Sigmoid colon (tissue), 7 donors: ENCODE results near the gene PCSK9. TPM values are rescaled to one million over a fixed set of nuclear protein-coding genes. Genes with fewer than 3 reads are reported as not detected.

Experiments used
- DNase-seq: peaks from one replicate; pipeline ENCODE4 v3.0.0-alpha.2; 2019
- H3K27ac ChIP-seq, 4 donors: fragments of 200-600 bp; sonication (generic); one replicate each; pipeline ENCODE4 v1.5.1; 2016 to 2019; ENCODE audit warnings: mild to moderate bottlenecking in 1 of 4
- H3K27me3 ChIP-seq, 3 donors: fragments of 200-600 bp; sonication (generic); one replicate each; pipeline ENCODE4 v1.5.1; 2019; ENCODE audit warnings: mild to moderate bottlenecking in 1 of 3
- H3K36me3 ChIP-seq, 4 donors: fragments of 200-600 bp; sonication (generic); one replicate each; pipeline ENCODE4 v1.5.1; 2016 to 2019
- H3K4me1 ChIP-seq, 4 donors: fragments of 200-600 bp; sonication (generic); one replicate each; pipeline ENCODE4 v1.5.1; 2017 to 2019
- H3K4me3 ChIP-seq, 4 donors: fragments of 200-600 bp; sonication (generic); one replicate each; pipeline ENCODE4 v1.5.1; 2017 to 2019; ENCODE audit warnings: mild to moderate bottlenecking in 2 of 4, moderate library complexity in 1 of 4
- H3K9me3 ChIP-seq, 4 donors: fragments of 200-600 bp in 3 of 4; sonication (generic) in 3 of 4; one replicate each; pipeline versions ENCODE4 v1.5.1 to v1.6.1; 2013 to 2019
- CTCF ChIP-seq, 4 experiments: fragments of 450-650 bp in 3 of 4; fragments of 200-600 bp in 1 of 4; IDR thresholded peaks; one replicate each; pipeline ENCODE4 v1.5.1; 2016 to 2019; ENCODE audit warnings: antibody characterized with exemption in 4 of 4, mild to moderate bottlenecking in 3 of 4, moderate library complexity in 2 of 4
- EP300 ChIP-seq, 4 donors: sonication (generic); formaldehyde crosslinking; IDR thresholded peaks; one replicate each; pipeline ENCODE4 v1.6.1; 2017; ENCODE audit warnings: antibody characterized with exemption in 4 of 4
- POLR2A ChIP-seq, 2 donors: fragments of 450-650 bp; IDR thresholded peaks; one replicate each; pipeline ENCODE4 v1.6.1; 2016; ENCODE audit warnings: antibody characterized with exemption in 2 of 2, mild to moderate bottlenecking in 2 of 2, moderate library complexity in 2 of 2
- POLR2AphosphoS5 ChIP-seq, 4 donors: sonication (generic); formaldehyde crosslinking; IDR thresholded peaks; one replicate each; pipeline ENCODE4 v1.6.1; 2017; ENCODE audit warnings: antibody characterized with exemption in 4 of 4
- WGBS, 2 donors: extraction: QIAGEN DNeasy Blood & Tissue Kit; methylation state at CpG; one replicate each; pipeline ENCODE4 v1.1.7; 2013; 5-methylcytosine and 5-hydroxymethylcytosine counted together
- intact Hi-C: fragments of 100-400 bp; cut with DNase I; formaldehyde crosslinking; loops from one replicate; pipeline ENCODE4 v1.15.1; 2023
- polyA plus RNA-seq, 3 donors: library from polyadenylated mRNA; stranded (reverse); fragments of 200-250 nt; gene quantifications; one replicate each; pipeline ENCODE4 v1.2.3, GENCODE V29; 2013
- total RNA-seq, 4 donors: library from RNA; depleted of rRNA; stranded (reverse); fragments of >200 nt; gene quantifications; one replicate each; pipeline ENCODE4 v1.1.0, GENCODE V29; 2016
- donor health status: healthy with polysubstance abuse.
- donor health status: Bipolar disorder and iron deficiency.
- donor health status: healthy.

Gene PCSK9
- total and polyA plus RNA-seq, 7 donors: 0.28 to 41.9 (median 3.4) TPM; not detected in 3

DNA sequence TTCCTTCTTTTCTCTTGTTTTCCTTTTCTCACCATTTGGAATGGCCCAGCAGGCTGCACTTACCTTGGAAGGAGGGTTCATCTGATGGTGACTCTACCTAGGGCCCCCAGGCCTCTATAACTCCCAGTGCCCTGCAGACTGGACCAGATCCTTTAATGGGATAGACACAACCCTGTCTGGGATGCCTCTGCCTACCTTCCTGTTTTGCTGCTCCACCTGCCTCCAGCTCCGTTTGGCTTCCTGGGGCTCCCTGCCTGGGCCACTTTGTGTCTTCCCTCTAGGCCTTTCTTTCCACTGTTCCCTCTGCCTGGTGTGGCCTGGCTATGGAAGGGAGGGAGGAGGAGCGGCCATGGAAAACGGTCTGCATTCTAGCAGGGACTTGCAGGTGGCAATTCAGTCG lies 7.5 kb downstream of the PCSK9 start:
- intact Hi-C loops: no loop called here
- peaks cover 0 to 9% (median 7%) of the 10 kb centered on the region in 4 donors for H3K4me1 ChIP-seq
- no peaks in the 10 kb centered on the region for H3K9me3 ChIP-seq
- no peak for DNase-seq
- no peak overlapping the region for H3K4me3 ChIP-seq
- 86 to 90% methylated on average over 4 of the region's 4 CpGs for WGBS, 2 donors
- no peak overlapping the region for H3K27ac ChIP-seq
- H3K27me3 ChIP-seq: no peaks in the 10 kb centered on the region
- H3K36me3 ChIP-seq: no peaks in the 10 kb centered on the region
- TF ChIP-seq POLR2AphosphoS5 (IDR thresholded peaks at IDR 0.05) (no peak), EP300 (IDR thresholded peaks at IDR 0.05) (no peak), CTCF (IDR thresholded peaks at IDR 0.05) (no peak)

GRCh38 chr1:55047611-55048010 lies 8.3 kb downstream of the PCSK9 start:
- Histone ChIP-seq H3K27me3 (no peaks in the 10 kb centered on the region), H3K36me3 (no peaks in the 10 kb centered on the region), H3K4me1 (peaks cover 0 to 9% (median 7%) of the 10 kb centered on the region in 4 donors), H3K9me3 (no peaks in the 10 kb centered on the region), H3K27ac (no peak overlapping the region), H3K4me3 (no peak overlapping the region)
- no peak for DNase-seq
- TF ChIP-seq EP300 (IDR thresholded peaks at IDR 0.05) (no peak), POLR2AphosphoS5 (IDR thresholded peaks at IDR 0.05) (no peak), POLR2A (IDR thresholded peaks at IDR 0.05) (no peak), CTCF (IDR thresholded peaks at IDR 0.05) (no peak)
- 93 to 97% methylated on average over 3 of the region's 3 CpGs for WGBS, 2 donors
- intact Hi-C loops: no loop called here

GRCh38 chr1:55048453-55049270 lies 9.3 kb downstream of the PCSK9 start:
- H3K9me3 ChIP-seq: no peaks in the 10 kb centered on the region
- no peak for DNase-seq
- no peaks in the 10 kb centered on the region for H3K36me3 ChIP-seq
- peaks cover 0 to 9% (median 7%) of the 10 kb centered on the region in 4 donors for H3K4me1 ChIP-seq
- intact Hi-C loops: no loop called here
- 86 to 90% methylated on average over 11 of the region's 11 CpGs for WGBS, 2 donors
- no peaks in the 10 kb centered on the region for H3K27me3 ChIP-seq
- H3K4me3 ChIP-seq: no peak overlapping the region
- TF ChIP-seq CTCF (IDR thresholded peaks at IDR 0.05): no peak
- no peak for TF ChIP-seq POLR2A (IDR thresholded peaks at IDR 0.05)
- H3K27ac ChIP-seq: no peak overlapping the region

- no peaks in the 10 kb centered on the region for H3K27me3 ChIP-seq
- H3K9me3 ChIP-seq: no peaks in the 10 kb centered on the region
- H3K27ac ChIP-seq: no peak overlapping the region
- H3K36me3 ChIP-seq: no peaks in the 10 kb centered on the region
- no peak overlapping the region for H3K4me3 ChIP-seq
- DNase-seq: no peak
- peaks cover 0 to 9% (median 7%) of the 10 kb centered on the region in 4 donors for H3K4me1 ChIP-seq
- intact Hi-C loops: no loop called here
- 86 to 90% methylated on average over 9 of the region's 9 CpGs for WGBS, 2 donors
- TF ChIP-seq CTCF (IDR thresholded peaks at IDR 0.05) (no peak), POLR2A (IDR thresholded peaks at IDR 0.05) (no peak), EP300 (IDR thresholded peaks at IDR 0.05) (no peak), POLR2AphosphoS5 (IDR thresholded peaks at IDR 0.05) (no peak)
These were observed 10.0 kb downstream of the PCSK9 start for GRCh38 chr1:55049271-55049913.
